CD8-positive, alpha-beta memory T cell (primary cell): ENCODE data around the gene MTMR8. TPM values are rescaled to one million over a fixed set of nuclear protein-coding genes. Genes with fewer than 3 reads are reported as not detected.
"Not testable (repeated sequence)": the region's sequence is repeated elsewhere in the genome, so short reads cannot be mapped to it uniquely, and the experiment has no call there.

Experiments used
- CTCF ChIA-PET: fragments of 350-600 bp; sonication (Branson Sonifier 250); formaldehyde crosslinking; loops from one replicate; lab custom pipeline; 2021; ENCODE audit warnings: antibody characterized with exemption; lab: Charles Lee
- POLR2A ChIA-PET: fragments of 350-600 bp; sonication (Branson Sonifier 250); formaldehyde crosslinking; loops from one replicate; lab custom pipeline; 2021; ENCODE audit warnings: antibody characterized with exemption; lab: Charles Lee
- DNase-seq, 5 donors: peaks; one replicate each; pipeline versions ENCODE4 v3.0.0 to v3.0.0-alpha.2; 2020 to 2022; ENCODE audit warnings: mixed read lengths in 1 of 5
- H3K27ac ChIP-seq: one replicate; pipeline ENCODE4 v1.7.0; 2013; ENCODE audit warnings: low read depth, mild to moderate bottlenecking, low read length, moderate library complexity
- H3K27me3 ChIP-seq: 2 replicates; pipeline ENCODE4 v1.7.0; 2013; ENCODE audit warnings: low read length, mild to moderate bottlenecking; ENCODE audit not compliant: insufficient read depth, poor library complexity, severe bottlenecking
- H3K36me3 ChIP-seq: 2 replicates; pipeline ENCODE4 v1.7.0; 2013; ENCODE audit warnings: mild to moderate bottlenecking, low read length, moderate library complexity; ENCODE audit not compliant: insufficient read depth
- H3K4me1 ChIP-seq: 2 replicates; pipeline ENCODE4 v1.7.0; 2013; ENCODE audit warnings: mild to moderate bottlenecking, low read length, moderate library complexity; ENCODE audit not compliant: insufficient read depth
- H3K4me3 ChIP-seq: 2 replicates; pipeline ENCODE4 v1.7.0; 2013; ENCODE audit warnings: mild to moderate bottlenecking, low read length
- H3K9me3 ChIP-seq: 2 replicates; pipeline ENCODE4 v1.7.0; 2013; ENCODE audit warnings: mild to moderate bottlenecking, low read length
- H3K27ac Mint-ChIP-seq, 8 donors: one replicate each; pipeline ENCODE4 v1.8.0; 2020 to 2021; ENCODE audit warnings: mixed read lengths in 8 of 8, mild to moderate bottlenecking in 6 of 8, inconsistent platforms in 3 of 8, moderate library complexity in 3 of 8
- H3K27me3 Mint-ChIP-seq, 2 donors: one replicate each; pipeline ENCODE4 v1.8.0; 2020 to 2021; ENCODE audit warnings: mixed read lengths in 2 of 2, mild to moderate bottlenecking in 1 of 2, moderate library complexity in 1 of 2
- H3K36me3 Mint-ChIP-seq, 3 donors: one replicate each; pipeline ENCODE4 v1.8.0; 2020 to 2021; ENCODE audit warnings: mixed read lengths in 3 of 3, inconsistent platforms in 1 of 3, mild to moderate bottlenecking in 1 of 3
- H3K4me1 Mint-ChIP-seq, 3 donors: one replicate each; pipeline ENCODE4 v1.8.0; 2020 to 2021; ENCODE audit warnings: mixed read lengths in 3 of 3, inconsistent platforms in 1 of 3, mild to moderate bottlenecking in 1 of 3
- H3K4me3 Mint-ChIP-seq, 7 donors: one replicate each; pipeline ENCODE4 v1.8.0; 2020 to 2021; ENCODE audit warnings: mixed read lengths in 7 of 7, mild to moderate bottlenecking in 6 of 7, moderate library complexity in 4 of 7, inconsistent platforms in 2 of 7
- H3K9me3 Mint-ChIP-seq, 5 donors: one replicate each; pipeline ENCODE4 v1.8.0; 2020 to 2022; ENCODE audit warnings: mixed read lengths in 5 of 5, mild to moderate bottlenecking in 3 of 5, moderate library complexity in 2 of 5, inconsistent platforms in 1 of 5
- polyA plus RNA-seq: library from polyadenylated mRNA; unstranded; fragments of 300-500 nt; fragmentation: Illumina TruSeq; gene quantifications from one replicate; pipeline ENCODE4 v1.2.3, GENCODE V29; 2021
- total RNA-seq, 2 experiments: library from RNA; stranded (reverse); gene quantifications; one replicate each; pipeline ENCODE4 v1.2.3, GENCODE V29; 2021

MTMR8 gene
- total and polyA plus RNA-seq, 3 experiments from 2014 or later: 4.7 to 4.9 (median 4.7) TPM

DNA sequence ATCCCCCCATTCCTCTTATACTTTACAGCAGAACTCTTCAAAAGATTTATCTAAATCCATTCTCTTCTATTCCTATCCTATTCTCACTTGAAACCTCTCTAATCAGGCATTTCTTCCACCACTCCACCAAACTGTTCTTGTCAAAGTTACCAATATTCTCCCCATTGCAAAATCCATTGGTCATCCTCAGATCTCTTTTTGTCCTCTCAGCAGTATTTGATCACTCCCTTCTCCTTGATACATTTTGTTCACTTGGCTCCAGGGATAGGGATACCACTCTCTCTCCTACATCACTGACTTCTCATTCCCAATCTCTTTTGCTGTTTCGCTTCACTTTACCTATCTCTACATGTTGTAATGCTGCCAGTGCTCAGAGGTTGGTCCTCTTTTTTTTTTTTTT lies 2.8 kb upstream of the MTMR8 start:
- peak overlapping the region in 1 of 7 donors; percentile 71 for H3K4me3 Mint-ChIP-seq
- peaks cover 0 to 9% (median 0%) of the 10 kb centered on the region in 3 donors for H3K36me3 Mint-ChIP-seq
- Histone ChIP-seq H3K36me3 (no peaks in the 10 kb centered on the region), H3K27me3 (no peaks in the 10 kb centered on the region), H3K4me1 (peaks cover 6% of the 10 kb centered on the region), H3K9me3 (no peaks in the 10 kb centered on the region), H3K27ac (no peak overlapping the region), H3K4me3 (no peak overlapping the region)
- no peak overlapping the region for H3K27ac Mint-ChIP-seq
- H3K9me3 Mint-ChIP-seq: no peaks in the 10 kb centered on the region
- DNase-seq: no peak
- H3K27me3 Mint-ChIP-seq: peaks cover 3 to 6% of the 10 kb centered on the region in 2 donors
- ChIA-PET CTCF (no interaction called here), POLR2A (no interaction called here)
- peaks cover 20 to 35% (median 33%) of the 10 kb centered on the region in 3 donors for H3K4me1 Mint-ChIP-seq

DNA sequence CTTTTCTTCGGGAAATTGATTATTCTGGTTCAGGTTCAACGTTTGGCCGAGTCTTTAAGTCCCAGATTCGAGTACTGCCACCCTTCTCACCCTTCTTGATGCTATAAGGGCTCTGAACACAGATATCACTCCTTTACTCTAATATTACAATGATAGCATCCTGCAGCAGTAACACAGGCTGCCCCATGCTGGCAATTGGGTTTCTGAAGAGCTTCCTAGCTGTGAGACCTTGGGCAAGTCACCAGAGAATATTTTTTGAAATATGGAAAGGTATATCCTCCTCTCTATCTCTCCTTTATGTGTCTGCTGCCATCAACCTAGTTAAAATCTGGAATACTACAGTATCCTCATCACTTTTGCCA lies 297 bp upstream of the MTMR8 start:
- ChIA-PET POLR2A (no interaction called here), CTCF (no interaction called here)
- Histone ChIP-seq H3K27me3 (no peaks in the 10 kb centered on the region), H3K9me3 (no peaks in the 10 kb centered on the region), H3K4me3 (peak overlapping the region; percentile 68), H3K4me1 (peaks cover 6% of the 10 kb centered on the region), H3K27ac (peak overlapping the region; percentile 51), H3K36me3 (no peaks in the 10 kb centered on the region)
- no peak for DNase-seq
- Mint-ChIP-seq H3K27me3 (peaks cover 0 to 8% of the 10 kb centered on the region in 2 donors), H3K27ac (peak overlapping the region; percentile 57 to 96 (median 92)), H3K4me1 (peaks cover 35 to 57% (median 56%) of the 10 kb centered on the region in 3 donors), H3K9me3 (no peaks in the 10 kb centered on the region), H3K36me3 (peaks cover 0 to 9% (median 0%) of the 10 kb centered on the region in 3 donors), H3K4me3 (peak overlapping the region; percentile 90 to 96 (median 92))

DNA sequence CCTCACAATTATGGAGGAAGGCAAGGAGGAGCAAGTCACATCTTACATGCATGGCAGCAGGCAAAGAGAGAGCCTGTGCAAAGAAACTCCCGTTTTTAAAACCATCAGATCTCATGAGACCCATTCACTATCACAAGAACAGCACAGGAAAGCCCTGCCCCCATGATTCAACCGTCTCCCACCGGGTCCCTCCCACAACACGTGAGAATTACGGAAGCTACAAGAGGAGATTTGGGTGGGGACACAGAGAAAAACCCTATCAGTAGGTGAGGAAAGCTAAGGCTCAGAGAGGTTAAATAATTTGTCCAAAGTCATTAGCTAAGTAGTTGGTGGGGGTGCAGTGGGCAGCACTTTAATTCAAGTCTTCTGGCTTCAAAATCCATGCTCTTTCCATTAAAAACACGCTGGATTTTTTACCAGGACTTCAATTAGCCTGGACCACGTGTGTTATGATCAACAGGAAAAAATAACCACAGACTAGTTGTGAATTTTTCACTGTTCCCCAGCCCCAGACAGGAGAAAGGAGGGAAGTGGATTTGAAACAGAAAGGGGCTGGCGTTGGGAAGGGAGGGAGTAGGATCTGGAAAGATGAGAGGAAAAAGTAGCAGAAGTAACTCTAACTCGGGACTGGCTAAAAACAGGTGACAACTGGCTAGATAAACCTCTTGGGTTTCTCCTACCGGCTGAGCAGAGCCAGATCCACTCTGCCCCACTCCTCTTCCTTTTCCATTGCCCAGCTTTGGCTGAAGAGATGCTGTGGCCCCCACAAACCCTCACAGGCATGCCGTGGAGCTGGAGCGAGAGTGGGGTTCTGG lies 986 bp downstream of the MTMR8 start:
- H3K27ac ChIP-seq: peak overlapping the region; percentile 51

DNA sequence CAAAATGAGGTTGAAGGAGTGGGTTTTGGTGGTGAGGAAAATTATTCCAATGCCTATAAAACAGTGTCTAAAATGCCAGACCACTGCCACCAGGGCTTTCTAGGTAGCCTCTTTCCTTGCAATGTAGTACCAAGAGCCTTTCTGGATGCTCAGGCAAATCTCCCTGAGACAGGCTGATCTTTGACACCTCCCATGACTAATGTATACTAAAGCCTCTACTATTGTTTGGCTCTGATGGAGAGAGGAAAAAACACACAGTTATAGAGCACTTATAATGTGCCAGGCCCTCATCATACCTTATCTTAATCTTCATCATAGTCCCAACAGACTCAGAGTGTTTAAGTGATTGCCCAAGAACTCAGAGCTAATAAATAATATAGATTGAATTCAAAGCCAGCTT lies 5.8 kb downstream of the MTMR8 start:
- ChIA-PET POLR2A (no interaction called here), CTCF (no interaction called here)
- no peaks in the 10 kb centered on the region for H3K27me3 ChIP-seq
- Mint-ChIP-seq H3K4me1 (peaks cover 26 to 43% (median 41%) of the 10 kb centered on the region in 3 donors), H3K36me3 (peaks cover 4 to 27% (median 26%) of the 10 kb centered on the region in 3 donors), H3K27me3 (peaks cover 0 to 7% of the 10 kb centered on the region in 2 donors), H3K4me3 (no peak overlapping the region), H3K27ac (no peak overlapping the region), H3K9me3 (peaks cover 4 to 15% (median 12%) of the 10 kb centered on the region in 5 donors)
- H3K36me3 ChIP-seq: no peaks in the 10 kb centered on the region
- no peak overlapping the region for H3K27ac ChIP-seq
- no peak overlapping the region for H3K4me3 ChIP-seq
- H3K4me1 ChIP-seq: no peaks in the 10 kb centered on the region
- no peak for DNase-seq
- peaks cover 2% of the 10 kb centered on the region for H3K9me3 ChIP-seq

More for the DNA sequence above, 986 bp downstream of the MTMR8 start:
- Mint-ChIP-seq H3K4me3 (peak overlapping the region; percentile 90 to 96 (median 92)), H3K9me3 (no peaks in the 10 kb centered on the region), H3K36me3 (peaks cover 0 to 9% (median 0%) of the 10 kb centered on the region in 3 donors), H3K4me1 (peaks cover 35 to 63% (median 62%) of the 10 kb centered on the region in 3 donors), H3K27me3 (peaks cover 0 to 8% of the 10 kb centered on the region in 2 donors), H3K27ac (peak overlapping the region in 7 of 8 donors; percentile 57 to 94 (median 91))
- Histone ChIP-seq H3K9me3 (no peaks in the 10 kb centered on the region), H3K27me3 (no peaks in the 10 kb centered on the region), H3K4me3 (peak overlapping the region; percentile 68), H3K36me3 (no peaks in the 10 kb centered on the region), H3K4me1 (peaks cover 6% of the 10 kb centered on the region)
- ChIA-PET CTCF (no interaction called here), POLR2A (interaction anchor here (1.3 kb wide), 1 partner anchor 641 kb away, joined by 4 read pairs; no protein-coding TSS in a partner anchor)
- no peak for DNase-seq

DNA sequence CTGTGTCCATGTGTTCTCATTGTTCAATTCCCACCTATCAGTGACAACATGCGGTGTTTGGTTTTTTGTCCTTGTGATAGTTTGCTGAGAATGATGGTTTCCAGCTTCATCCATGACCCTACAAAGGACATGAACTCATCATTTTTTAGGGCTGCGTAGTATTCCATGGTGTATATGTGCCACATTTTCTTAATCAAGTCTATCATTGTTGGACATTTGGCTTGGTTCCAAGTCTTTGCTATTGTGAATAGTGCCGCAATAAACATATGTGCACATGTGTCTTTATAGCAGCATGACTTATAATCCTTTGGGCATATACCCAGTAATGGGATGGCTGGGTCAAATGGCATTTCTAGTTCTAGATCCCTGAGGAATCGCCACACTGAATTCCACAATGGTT lies 14.5 kb downstream of the MTMR8 start:
- H3K4me1 Mint-ChIP-seq, H3K27ac ChIP-seq, DNase-seq, H3K4me1 ChIP-seq, H3K27ac Mint-ChIP-seq, CTCF ChIA-PET, H3K27me3 Mint-ChIP-seq, H3K36me3 ChIP-seq, H3K4me3 Mint-ChIP-seq, H3K9me3 ChIP-seq, H3K4me3 ChIP-seq, POLR2A ChIA-PET, H3K27me3 ChIP-seq: not testable (repeated sequence)
- Mint-ChIP-seq H3K36me3 (peaks cover 6 to 70% (median 47%) of the 10 kb centered on the region in 3 donors), H3K9me3 (peaks cover 12 to 70% (median 57%) of the 10 kb centered on the region in 5 donors)

DNA sequence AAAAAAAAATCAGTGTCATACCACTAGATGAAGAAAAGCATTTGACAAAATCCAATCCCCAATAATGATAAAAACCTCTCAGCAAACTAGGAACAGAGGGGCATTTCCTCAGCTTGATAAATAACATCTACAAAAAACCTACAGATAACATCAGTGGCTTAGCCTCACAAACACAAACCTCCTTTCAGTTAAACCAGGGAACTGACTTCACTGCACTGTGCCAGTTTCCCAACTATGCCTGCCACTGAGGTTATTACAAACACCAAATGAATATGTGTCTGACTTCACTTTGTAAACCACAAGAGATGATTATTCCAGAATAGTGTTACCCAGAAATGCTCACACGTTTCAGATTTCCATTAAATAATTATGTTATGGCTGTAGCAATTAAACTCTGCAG lies 15.3 kb downstream of the MTMR8 start:
- ChIA-PET POLR2A (no interaction called here), CTCF (no interaction called here)
- peaks cover 7 to 69% (median 52%) of the 10 kb centered on the region in 5 donors for H3K9me3 Mint-ChIP-seq
- no peaks in the 10 kb centered on the region for H3K36me3 ChIP-seq
- H3K4me3 ChIP-seq: no peak overlapping the region
- no peak overlapping the region for H3K27ac ChIP-seq
- no peak for DNase-seq
- no peaks in the 10 kb centered on the region for H3K27me3 Mint-ChIP-seq
- no peaks in the 10 kb centered on the region for H3K4me1 ChIP-seq
- no peaks in the 10 kb centered on the region for H3K4me1 Mint-ChIP-seq
- no peak overlapping the region for H3K27ac Mint-ChIP-seq
- H3K9me3 ChIP-seq: peaks cover 4% of the 10 kb centered on the region
- H3K4me3 Mint-ChIP-seq: no peak overlapping the region
- no peaks in the 10 kb centered on the region for H3K27me3 ChIP-seq
- H3K36me3 Mint-ChIP-seq: peaks cover 4 to 66% (median 39%) of the 10 kb centered on the region in 3 donors

DNA sequence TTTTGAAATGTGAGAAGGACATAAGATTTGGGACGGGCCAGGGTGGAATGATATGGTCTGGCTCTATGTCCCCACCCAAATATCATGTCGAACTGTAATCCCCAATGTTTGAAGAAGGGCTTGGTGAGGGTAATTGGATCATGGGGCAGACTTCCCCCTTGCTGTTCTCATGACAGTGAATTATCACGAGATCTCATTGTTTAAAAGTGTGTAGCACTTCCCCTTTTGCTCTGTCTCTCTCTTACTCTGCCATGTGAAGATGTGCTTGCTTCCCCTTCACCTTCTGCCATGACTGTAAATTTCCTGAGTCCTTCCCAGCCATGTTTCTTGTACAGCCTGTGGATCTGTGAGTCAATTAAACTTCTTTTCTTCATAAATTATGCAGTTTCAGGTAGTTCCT lies 17.5 kb downstream of the MTMR8 start:
- no peaks in the 10 kb centered on the region for H3K27me3 ChIP-seq
- Mint-ChIP-seq H3K36me3 (peaks cover 4 to 59% (median 28%) of the 10 kb centered on the region in 3 donors), H3K27me3 (no peaks in the 10 kb centered on the region), H3K9me3 (peaks cover 7 to 61% (median 42%) of the 10 kb centered on the region in 5 donors), H3K27ac (no peak overlapping the region), H3K4me1 (no peaks in the 10 kb centered on the region), H3K4me3 (no peak overlapping the region)
- H3K4me1 ChIP-seq: no peaks in the 10 kb centered on the region
- no peaks in the 10 kb centered on the region for H3K36me3 ChIP-seq
- POLR2A ChIA-PET: no interaction called here
- H3K27ac ChIP-seq: no peak overlapping the region
- DNase-seq: no peak
- no peak overlapping the region for H3K4me3 ChIP-seq
- H3K9me3 ChIP-seq: no peaks in the 10 kb centered on the region
- CTCF ChIA-PET: no interaction called here

DNA sequence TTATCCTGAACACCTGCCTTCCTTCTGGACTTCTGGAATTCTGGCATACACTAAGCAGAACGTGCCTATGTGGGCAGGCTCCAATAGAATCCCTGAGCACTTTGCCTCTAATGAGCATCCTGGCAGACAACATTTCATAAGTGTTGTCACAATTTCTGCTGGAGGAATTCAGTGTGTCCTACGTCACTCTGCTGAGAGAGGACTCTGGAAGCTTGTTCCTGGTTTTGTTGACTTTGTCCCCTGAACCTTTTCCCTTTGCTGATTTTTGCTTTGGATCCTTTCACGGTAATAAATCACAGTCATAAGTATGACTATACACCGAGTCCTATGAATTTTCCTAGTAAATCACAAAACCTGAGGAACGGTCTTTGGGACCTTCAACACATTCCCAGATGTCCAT lies 43.2 kb downstream of the MTMR8 start:
- no peak overlapping the region for H3K27ac Mint-ChIP-seq
- peaks cover 2 to 6% (median 5%) of the 10 kb centered on the region in 3 donors for H3K4me1 Mint-ChIP-seq
- Histone ChIP-seq H3K27ac (no peak overlapping the region), H3K27me3 (no peaks in the 10 kb centered on the region), H3K36me3 (no peaks in the 10 kb centered on the region), H3K4me3 (no peak overlapping the region), H3K4me1 (no peaks in the 10 kb centered on the region), H3K9me3 (no peaks in the 10 kb centered on the region)
- peaks cover 13 to 80% (median 21%) of the 10 kb centered on the region in 3 donors for H3K36me3 Mint-ChIP-seq
- ChIA-PET POLR2A (no interaction called here), CTCF (no interaction called here)
- no peak overlapping the region for H3K4me3 Mint-ChIP-seq
- H3K27me3 Mint-ChIP-seq: peaks cover 0 to 4% of the 10 kb centered on the region in 2 donors
- no peak for DNase-seq
- no peaks in the 10 kb centered on the region for H3K9me3 Mint-ChIP-seq
